H1 (cell line): Measurements from ENCODE around the gene DIP2C. TPM values are rescaled to one million over a fixed set of nuclear protein-coding genes. Genes with fewer than 3 reads are reported as not detected.

Experiments used
- CTCF ChIA-PET: fragments of 300-600 bp; sonication (Branson Sonifier 250); formaldehyde crosslinking; loops from one replicate; lab custom pipeline; 2021; ENCODE audit not compliant: partially characterized antibody; lab: Charles Lee
- POLR2A ChIA-PET: fragments of 300-600 bp; sonication (Branson Sonifier 250); formaldehyde crosslinking; loops from one replicate; lab custom pipeline; 2021; ENCODE audit warnings: inconsistent platforms; ENCODE audit not compliant: partially characterized antibody; lab: Charles Lee
- DNase-seq, 2 experiments: peaks; one replicate each; pipeline versions ENCODE4 v3.0.0 to v3.0.0-alpha.2; 2010 to 2022; ENCODE audit warnings: low spot score in 2 of 2, low read depth in 1 of 2, mixed read lengths in 1 of 2
- FAIRE-seq: peaks from 2 replicates; lab custom pipeline; 2011; peaks lifted over from hg19 to GRCh38; lab: Jason Lieb, UNC
- H2AFZ ChIP-seq: 2 replicates; pipeline ENCODE4 v1.8.1; 2012; ENCODE audit warnings: low read length, inconsistent platforms
- H2AK5ac ChIP-seq: 2 replicates; pipeline ENCODE4 v1.6.1; 2013; ENCODE audit warnings: low read depth, low read length
- H2BK120ac ChIP-seq: replicated peaks from 2 replicates; pipeline ENCODE3; 2013; ENCODE audit warnings: low read depth, low read length, inconsistent platforms
- H2BK12ac ChIP-seq: 2 replicates; pipeline ENCODE4 v1.6.1; 2013; ENCODE audit warnings: low read depth, low read length
- H2BK15ac ChIP-seq: 2 replicates; pipeline ENCODE4 v1.6.1; 2013; ENCODE audit warnings: low read length
- H2BK20ac ChIP-seq: 2 replicates; pipeline ENCODE4 v1.6.1; 2013; ENCODE audit warnings: low read length
- H2BK5ac ChIP-seq: 2 replicates; pipeline ENCODE4 v1.6.1; 2013; ENCODE audit warnings: low read depth, low read length
- H3K14ac ChIP-seq: 2 replicates; pipeline ENCODE4 v1.6.1; 2013; ENCODE audit warnings: inconsistent platforms; ENCODE audit not compliant: insufficient read length
- H3K18ac ChIP-seq: 2 replicates; pipeline ENCODE4 v1.6.1; 2013; ENCODE audit warnings: low read length; ENCODE audit errors: extremely low read depth
- H3K23ac ChIP-seq: 2 replicates; pipeline ENCODE4 v1.6.1; 2013; ENCODE audit warnings: inconsistent platforms; ENCODE audit not compliant: insufficient read length
- H3K23me2 ChIP-seq: 2 replicates; pipeline ENCODE4 v1.6.1; 2013; ENCODE audit warnings: low read depth, low read length
- H3K27ac ChIP-seq: 2 replicates; pipeline ENCODE4 v1.6.1; 2011; ENCODE audit warnings: low read depth, low read length, inconsistent platforms
- H3K27me3 ChIP-seq, 4 experiments: replicated peaks in 1 of 4; 1 replicate in 1 of 4; 2 replicates in 3 of 4; pipeline versions ENCODE4 v1.6.1 to v1.8.1; 2011 to 2013; ENCODE audit warnings: low read length in 3 of 4, mild to moderate bottlenecking in 3 of 4, inconsistent platforms in 2 of 4, mixed read lengths in 2 of 4, moderate library complexity in 1 of 4; ENCODE audit not compliant: control insufficient read depth in 3 of 4, insufficient read depth in 3 of 4; ENCODE audit errors: extremely low read depth in 1 of 4
- H3K36me3 ChIP-seq, 4 experiments: 2 replicates each; pipeline versions ENCODE4 v1.6.1 to v1.8.1; 2011 to 2013; ENCODE audit warnings: mild to moderate bottlenecking in 4 of 4, low read length in 3 of 4, moderate library complexity in 2 of 4, control low read depth in 1 of 4, inconsistent platforms in 1 of 4; ENCODE audit not compliant: insufficient read depth in 4 of 4, control insufficient read depth in 2 of 4
- H3K4ac ChIP-seq: replicated peaks from 2 replicates; pipeline ENCODE3; 2013; ENCODE audit warnings: low read length, low read depth, mixed read lengths, inconsistent platforms; ENCODE audit not compliant: insufficient read length
- H3K4me1 ChIP-seq, 4 experiments: replicated peaks in 1 of 4; 1 replicate in 1 of 4; 2 replicates in 3 of 4; pipeline versions ENCODE4 v1.6.1 to v1.8.1; 2011 to 2013; ENCODE audit warnings: low read length in 3 of 4, inconsistent platforms in 2 of 4, mixed read lengths in 1 of 4; ENCODE audit not compliant: insufficient read depth in 4 of 4, control insufficient read depth in 3 of 4
- H3K4me2 ChIP-seq, 2 experiments: 2 replicates each; pipeline versions ENCODE4 v1.6.1 to v1.8.1; 2011 to 2013; ENCODE audit warnings: low read depth in 2 of 2, low read length in 2 of 2, control low read depth in 1 of 2, inconsistent platforms in 1 of 2, mild to moderate bottlenecking in 1 of 2; ENCODE audit not compliant: insufficient read depth in 1 of 2
- H3K4me3 ChIP-seq, 4 experiments: fragments of 200-600, 300-600 bp in 1 of 4; sonication (generic), shearing (Covaris generic), sonication (Bioruptor Twin) in 1 of 4; 2 replicates each; pipeline versions ENCODE4 v1.5.1 to v1.8.1; 2011 to 2016; ENCODE audit warnings: low read length in 4 of 4, low read depth in 3 of 4, control low read depth in 2 of 4, inconsistent platforms in 2 of 4, mild to moderate bottlenecking in 2 of 4, mixed read lengths in 1 of 4, moderate library complexity in 1 of 4; ENCODE audit not compliant: insufficient read depth in 2 of 4; ENCODE audit errors: extremely low read depth in 1 of 4
- H3K56ac ChIP-seq: replicated peaks from 2 replicates; pipeline ENCODE3; 2013; ENCODE audit warnings: low read depth, mild to moderate bottlenecking, mixed read lengths, low read length, inconsistent platforms; ENCODE audit not compliant: insufficient read length
- H3K79me1 ChIP-seq: 2 replicates; pipeline ENCODE4 v1.6.1; 2013; ENCODE audit warnings: low read depth, low read length, control low read depth
- H3K79me2 ChIP-seq, 2 experiments: 2 replicates each; pipeline versions ENCODE4 v1.6.1 to v1.8.1; 2012 to 2013; ENCODE audit warnings: low read length in 2 of 2, mild to moderate bottlenecking in 2 of 2, inconsistent platforms in 1 of 2; ENCODE audit not compliant: insufficient read depth in 2 of 2, control insufficient read depth in 1 of 2
- H3K9ac ChIP-seq, 4 experiments: replicated peaks in 1 of 4; 1 replicate in 1 of 4; 2 replicates in 3 of 4; pipeline versions ENCODE4 v1.6.1 to v1.8.1; 2011 to 2013; ENCODE audit warnings: low read depth in 3 of 4, low read length in 3 of 4, control low read depth in 2 of 4, mild to moderate bottlenecking in 2 of 4, moderate library complexity in 2 of 4, inconsistent platforms in 1 of 4; ENCODE audit errors: extremely low read depth in 1 of 4
- H3K9me3 ChIP-seq, 2 experiments: 2 replicates each; pipeline versions ENCODE4 v1.6.1 to v1.8.1; 2012 to 2013; ENCODE audit warnings: mild to moderate bottlenecking in 2 of 2, moderate library complexity in 2 of 2, control low read depth in 1 of 2, inconsistent platforms in 1 of 2, low read depth in 1 of 2, low read length in 1 of 2, mixed read lengths in 1 of 2; ENCODE audit not compliant: insufficient read depth in 2 of 2
- H4K20me1 ChIP-seq, 2 experiments: replicated peaks in 1 of 2; 2 replicates each; pipeline versions ENCODE3 to v1.8.1; 2011 to 2013; ENCODE audit warnings: inconsistent platforms in 2 of 2, low read length in 2 of 2, mild to moderate bottlenecking in 1 of 2; ENCODE audit not compliant: insufficient read depth in 2 of 2, control insufficient read depth in 1 of 2
- H4K5ac ChIP-seq: 2 replicates; pipeline ENCODE4 v1.6.1; 2013; ENCODE audit warnings: low read length, low read depth, mixed read lengths, inconsistent platforms; ENCODE audit not compliant: insufficient read length
- H4K8ac ChIP-seq: 2 replicates; pipeline ENCODE4 v1.8.0; 2013; ENCODE audit warnings: mild to moderate bottlenecking, moderate library complexity, low read length, inconsistent platforms; ENCODE audit not compliant: insufficient read depth; ENCODE audit errors: extremely low read depth
- H4K91ac ChIP-seq: replicated peaks from 2 replicates; pipeline ENCODE3; 2013; ENCODE audit warnings: low read length, mixed read lengths, inconsistent platforms; ENCODE audit not compliant: insufficient read length
- ASH2L ChIP-seq: fragments of 200-600, 300-600 bp; sonication (generic); IDR thresholded peaks from one replicate; pipeline ENCODE4 v1.7.1; 2017; ENCODE audit warnings: low read length
- BRCA1 ChIP-seq: IDR thresholded peaks from 2 replicates; pipeline ENCODE4 v1.6.1; 2012; ENCODE audit warnings: low read depth, low read length, improper control_type of control experiment
- CTCF ChIP-seq, 3 experiments: IDR thresholded peaks; 1 replicate in 2 of 3; 2 replicates in 1 of 3; pipeline versions ENCODE4 v1.5.1 to v1.6.1; 2011; ENCODE audit warnings: low read length in 3 of 3, mild to moderate bottlenecking in 3 of 3, inconsistent platforms in 2 of 3, low read depth in 1 of 3, moderate library complexity in 1 of 3; ENCODE audit not compliant: insufficient read depth in 1 of 3; ENCODE audit errors: control extremely low read depth in 1 of 3
- HDAC2 ChIP-seq, 2 experiments: fragments of 300-600 bp in 1 of 2; sonication (generic) in 1 of 2; IDR thresholded peaks; 2 replicates each; pipeline ENCODE4 v1.6.1; 2011 to 2012; ENCODE audit warnings: low read depth in 2 of 2, low read length in 2 of 2, mild to moderate bottlenecking in 2 of 2, moderate library complexity in 2 of 2, borderline replicate concordance in 1 of 2, inconsistent platforms in 1 of 2
- HDAC6 ChIP-seq: IDR thresholded peaks from one replicate; pipeline ENCODE4 v1.7.1; 2012; ENCODE audit warnings: low read depth, mild to moderate bottlenecking, inconsistent platforms, low read length, moderate library complexity
- RFX5 ChIP-seq: IDR thresholded peaks from 2 replicates; pipeline ENCODE4 v1.6.1; 2011; ENCODE audit warnings: low read depth, low read length, improper control_type of control experiment, borderline replicate concordance
- RNF2 ChIP-seq: fragments of 200-900, 300-1000 bp; sonication (generic); IDR thresholded peaks from 2 replicates; pipeline ENCODE4 v1.7.1; 2016; ENCODE audit warnings: borderline replicate concordance, low read depth, mild to moderate bottlenecking, antibody characterized with exemption, low read length; ENCODE audit not compliant: poor library complexity, severe bottlenecking; ENCODE audit errors: missing control alignments
- SIX5 ChIP-seq: IDR thresholded peaks from 2 replicates; pipeline ENCODE4 v1.6.1; 2011; ENCODE audit warnings: mild to moderate bottlenecking, low read depth, low read length
- SP1 ChIP-seq: IDR thresholded peaks from 2 replicates; pipeline ENCODE4 v1.6.1; 2011; ENCODE audit warnings: low read depth, low read length
- SUZ12 ChIP-seq: fragments of 200-600 bp; sonication (generic); IDR thresholded peaks from 2 replicates; pipeline ENCODE4 v1.6.1; 2012; ENCODE audit warnings: mild to moderate bottlenecking, inconsistent platforms, low read length, moderate library complexity, mixed read lengths
- TCF12 ChIP-seq: IDR thresholded peaks from 2 replicates; pipeline ENCODE4 v1.6.1; 2011; ENCODE audit warnings: low read depth, mild to moderate bottlenecking, low read length
- WGBS, 2 experiments: shearing (Covaris generic) in 1 of 2; methylation state at CpG; one replicate each; pipeline versions ENCODE4 v1.1.6 to v1.1.7; 2013 to 2015; ENCODE audit warnings: low lambda C conversion rate in 2 of 2, mixed read lengths in 2 of 2, inconsistent platforms in 1 of 2, low coverage in 1 of 2, missing lambda C conversion rate in 1 of 2; ENCODE audit not compliant: insufficient replicate concordance in 2 of 2, insufficient coverage in 1 of 2, insufficient read length in 1 of 2; ENCODE audit errors: extremely low coverage in 1 of 2, missing lambda C conversion rate in 1 of 2; 5-methylcytosine and 5-hydroxymethylcytosine counted together
- polyA plus RNA-seq, 7 experiments: library from polyadenylated mRNA; depleted of rRNA in 3 of 7; stranded (reverse) in 5 of 7; unstranded in 2 of 7; fragments of >200 nt in 5 of 7; fragments of 200-250 nt in 2 of 7; gene quantifications; 1 replicate in 5 of 7; 2 replicates in 1 of 7; 4 replicates in 1 of 7; pipeline versions ENCODE4 v1.2.1 to v1.2.3, GENCODE V29; 2011 to 2013; ENCODE audit warnings: missing spikeins in 2 of 7, mixed read lengths in 2 of 7
- total RNA-seq: library from RNA; stranded (reverse); fragmentation: NEBNext Ultra II Directional; extraction: Animal tissue kit (Norgen Biotek cat#: 25700); gene quantifications from 2 replicates; pipeline ENCODE4 v1.2.1, GENCODE V29; 2021
- TF ChIP-seq, protein P1 (sequence below): IDR thresholded peaks from 2 replicates; pipeline ENCODE4 v1.6.1; 2012; ENCODE audit warnings: inconsistent platforms

DIP2C gene
- total and polyA plus RNA-seq, 2 of the 8 experiments (the other 6 are each of a cell fraction or from before 2014, with no cell fraction given), result 3.8 to 9.3 TPM

GRCh38 chr10:373015-373414, 316.5 kb downstream of the DIP2C start:
- Histone ChIP-seq H3K4me3 (no peak overlapping the region), H3K56ac (no peak overlapping the region), H2BK5ac (no peak overlapping the region), H2AFZ (no peak overlapping the region), H4K20me1 (no peaks in the 10 kb centered on the region), H3K9me3 (no peaks in the 10 kb centered on the region), H3K4me2 (no peak overlapping the region), H4K8ac (no peak overlapping the region), H2AK5ac (no peak overlapping the region), H3K36me3 (no peaks in the 10 kb centered on the region), H2BK15ac (no peak overlapping the region), H4K91ac (no peak overlapping the region), H3K27me3 (no peaks in the 10 kb centered on the region), H3K18ac (no peak overlapping the region), H3K27ac (no peak overlapping the region), H2BK20ac (no peak overlapping the region), H3K23ac (no peak overlapping the region), H2BK12ac (no peak overlapping the region), H3K4ac (no peak overlapping the region), H3K23me2 (no peaks in the 10 kb centered on the region; the same call in 1 of the 2 replicates), H3K79me1 (no peaks in the 10 kb centered on the region), H4K5ac (no peak overlapping the region), H3K79me2 (no peaks in the 10 kb centered on the region), H2BK120ac (no peak overlapping the region), H3K4me1 (peaks cover 0 to 5% (median 1%) of the 10 kb centered on the region in 4 experiments; a peak in 3 of 7 replicates), H3K14ac (no peak overlapping the region), H3K9ac (no peak overlapping the region)
- DNase-seq (no peak), FAIRE-seq (no peak)
- 82% methylated on average over 4 of the region's 4 CpGs; no CpG with 5 or more reads in 1 of the 2 experiments for WGBS, 2 experiments
- ChIA-PET CTCF (no interaction called here), POLR2A (no interaction called here)
- TF ChIP-seq TCF12 (no peak), SP1 (no peak), RNF2 (no peak), SIX5 (no peak), HDAC2 (IDR thresholded peaks at IDR 0.05; ENCODE audit: borderline replicate concordance in 1 of 2, low read depth in 2 of 2, low read length in 2 of 2) (no peak), HDAC6 (no peak), RFX5 (no peak), CTCF (IDR thresholded peaks at IDR 0.05; ENCODE audit: control extremely low read depth in 1 of 3, insufficient read depth in 1 of 3, low read depth in 1 of 3, low read length in 3 of 3) (no peak), ASH2L (no peak), SUZ12 (no peak), BRCA1 (no peak)
- TF ChIP-seq, protein P1, sequence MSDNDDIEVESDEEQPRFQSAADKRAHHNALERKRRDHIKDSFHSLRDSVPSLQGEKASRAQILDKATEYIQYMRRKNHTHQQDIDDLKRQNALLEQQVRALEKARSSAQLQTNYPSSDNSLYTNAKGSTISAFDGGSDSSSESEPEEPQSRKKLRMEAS, result no peak
